ENCODE results near the gene CABLES1. TPM values are rescaled to one million over a fixed set of nuclear protein-coding genes. Genes with fewer than 3 reads are reported as not detected.
A peak's percentile ranks its signal among the peaks of the same experiment; 100 is the strongest.

Gene CABLES1
- total RNA-seq, 1 experiment from 2014 or later: 11.8 TPM

- Histone ChIP-seq H3K9me3 (ENCODE audit: insufficient read depth, low read depth) (no peaks in the 10 kb centered on the region), H3K4me3 (no peak overlapping the region), H3F3A (ENCODE audit: insufficient read depth, low read depth) (no peaks in the 10 kb centered on the region), H4K20me1 (ENCODE audit: insufficient read depth) (no peaks in the 10 kb centered on the region), H3K4me2 (no peak overlapping the region), H3K27me3 (ENCODE audit: insufficient read depth, low read depth) (no peaks in the 10 kb centered on the region), H3K4me1 (replicated peaks; ENCODE audit: insufficient read depth) (peaks cover 13% of the 10 kb centered on the region), H3K36me3 (ENCODE audit: low read depth) (no peaks in the 10 kb centered on the region), H2AFZ (no peak overlapping the region), H3K79me2 (ENCODE audit: low read depth) (0 out of 2 replicates have a peak, but pooled peaks cover 12% of the 10 kb centered on the region), H3K27ac (no peak overlapping the region), H3K9me2 (ENCODE audit: insufficient read depth) (no peaks in the 10 kb centered on the region)
- CTCF ChIA-PET: no interaction called here
- no peak for TF ChIP-seq EZH2 (IDR thresholded peaks at IDR 0.05; ENCODE audit: low read depth)
- TF ChIP-seq, protein P1, sequence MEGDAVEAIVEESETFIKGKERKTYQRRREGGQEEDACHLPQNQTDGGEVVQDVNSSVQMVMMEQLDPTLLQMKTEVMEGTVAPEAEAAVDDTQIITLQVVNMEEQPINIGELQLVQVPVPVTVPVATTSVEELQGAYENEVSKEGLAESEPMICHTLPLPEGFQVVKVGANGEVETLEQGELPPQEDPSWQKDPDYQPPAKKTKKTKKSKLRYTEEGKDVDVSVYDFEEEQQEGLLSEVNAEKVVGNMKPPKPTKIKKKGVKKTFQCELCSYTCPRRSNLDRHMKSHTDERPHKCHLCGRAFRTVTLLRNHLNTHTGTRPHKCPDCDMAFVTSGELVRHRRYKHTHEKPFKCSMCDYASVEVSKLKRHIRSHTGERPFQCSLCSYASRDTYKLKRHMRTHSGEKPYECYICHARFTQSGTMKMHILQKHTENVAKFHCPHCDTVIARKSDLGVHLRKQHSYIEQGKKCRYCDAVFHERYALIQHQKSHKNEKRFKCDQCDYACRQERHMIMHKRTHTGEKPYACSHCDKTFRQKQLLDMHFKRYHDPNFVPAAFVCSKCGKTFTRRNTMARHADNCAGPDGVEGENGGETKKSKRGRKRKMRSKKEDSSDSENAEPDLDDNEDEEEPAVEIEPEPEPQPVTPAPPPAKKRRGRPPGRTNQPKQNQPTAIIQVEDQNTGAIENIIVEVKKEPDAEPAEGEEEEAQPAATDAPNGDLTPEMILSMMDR (conservative IDR thresholded peaks at IDR 0.05): no peak
- BruUV-seq (replicated peaks): no TSS peak
- no peak for DNase-seq
- intact Hi-C loops (cut with micrococcal nuclease; ENCODE audit: unreplicated experiment): no loop called here
- POLR2A ChIA-PET (ENCODE audit: unreplicated experiment): no interaction called here
Observed at GRCh38 chr18:23154030-23154429, 18.7 kb downstream of the CABLES1 start.

DNA sequence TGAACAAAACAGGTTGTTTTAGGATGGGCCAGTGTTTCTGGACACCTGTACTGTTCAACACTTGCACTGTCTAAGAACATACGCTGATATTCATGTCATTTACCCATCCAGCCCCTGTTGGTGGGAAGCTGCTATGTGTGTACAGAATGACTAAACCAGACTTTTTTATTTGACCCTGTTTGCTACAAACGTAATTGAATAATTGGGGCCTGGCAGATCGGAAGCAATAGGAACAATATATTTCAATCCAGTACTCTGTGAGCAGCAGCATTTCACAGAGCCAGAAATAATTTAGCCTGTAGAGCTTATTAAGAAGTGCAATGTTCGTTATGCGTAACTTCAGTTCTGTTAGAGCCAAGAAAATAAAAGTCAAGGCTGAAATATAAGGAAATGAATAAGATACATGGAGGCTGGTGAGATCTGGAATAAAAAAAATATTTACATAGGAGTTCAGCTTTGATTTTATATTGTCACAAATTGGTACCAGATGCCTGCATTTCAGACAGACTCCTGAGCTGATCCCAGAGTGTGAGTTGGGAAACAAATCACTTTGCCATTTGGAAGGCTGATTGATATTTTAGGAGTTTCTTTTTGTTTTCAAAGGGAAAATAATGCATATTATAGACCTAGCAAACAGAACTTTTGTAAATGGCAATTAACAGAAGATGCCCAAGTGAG lies 19.7 kb downstream of the CABLES1 start:
- Histone ChIP-seq H3K4me1 (replicated peaks; ENCODE audit: insufficient read depth) (peaks cover 13% of the 10 kb centered on the region), H3K9me3 (ENCODE audit: insufficient read depth, low read depth) (no peaks in the 10 kb centered on the region), H3K36me3 (ENCODE audit: low read depth) (no peaks in the 10 kb centered on the region), H3K27me3 (ENCODE audit: insufficient read depth, low read depth) (no peaks in the 10 kb centered on the region), H3K79me2 (ENCODE audit: low read depth) (0 out of 2 replicates have a peak, but pooled peaks cover 12% of the 10 kb centered on the region), H3K9me2 (ENCODE audit: insufficient read depth) (no peaks in the 10 kb centered on the region), H2AFZ (no peak overlapping the region), H3K27ac (0 out of 2 replicates have a peak overlapping the region, but pooled peaks have one; percentile 9), H3K4me3 (no peak overlapping the region), H3F3A (ENCODE audit: insufficient read depth, low read depth) (no peaks in the 10 kb centered on the region), H4K20me1 (ENCODE audit: insufficient read depth) (no peaks in the 10 kb centered on the region), H3K4me2 (peak overlapping the region; percentile 49)
- POLR2A ChIA-PET (ENCODE audit: unreplicated experiment): no interaction called here
- TF ChIP-seq, protein P1 (conservative IDR thresholded peaks at IDR 0.05): no peak
- TF ChIP-seq EZH2 (IDR thresholded peaks at IDR 0.05; ENCODE audit: low read depth): no peak
- no peak for DNase-seq
- CTCF ChIA-PET: no interaction called here
- intact Hi-C loops (cut with micrococcal nuclease; ENCODE audit: unreplicated experiment): no loop called here
- no TSS peak for BruUV-seq (replicated peaks)

DNA sequence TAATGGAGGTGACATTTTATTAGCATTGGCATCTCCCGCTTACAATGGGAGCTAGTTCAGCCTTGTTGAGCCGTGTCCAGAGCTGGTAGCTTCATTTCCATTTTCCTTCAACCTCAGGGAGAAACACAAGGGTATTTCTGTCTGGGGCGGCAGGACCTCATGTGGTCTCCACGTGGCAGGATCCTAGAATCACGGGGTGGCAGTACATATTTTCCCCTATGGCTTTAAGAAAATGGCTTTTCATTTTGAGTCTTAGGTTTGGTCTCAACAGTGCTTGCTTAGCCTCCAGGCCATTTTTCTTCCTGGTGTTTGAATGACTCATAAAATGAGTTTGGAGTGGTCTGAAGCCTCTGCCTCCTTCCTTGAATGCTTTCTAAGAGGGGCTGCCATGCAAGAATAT lies 20.3 kb downstream of the CABLES1 start:
- no peaks in the 10 kb centered on the region for H3K36me3 ChIP-seq (ENCODE audit: low read depth)
- H3F3A ChIP-seq (ENCODE audit: insufficient read depth, low read depth): no peaks in the 10 kb centered on the region
- 0 out of 2 replicates have a peak overlapping the region, but pooled peaks have one; percentile 9 for H3K27ac ChIP-seq
- POLR2A ChIA-PET (ENCODE audit: unreplicated experiment): no interaction called here
- BruUV-seq (replicated peaks): no TSS peak
- no peak for TF ChIP-seq EZH2 (IDR thresholded peaks at IDR 0.05; ENCODE audit: low read depth)
- TF ChIP-seq, protein P1 (conservative IDR thresholded peaks at IDR 0.05): no peak
- no peak overlapping the region for H2AFZ ChIP-seq
- intact Hi-C loops (cut with micrococcal nuclease; ENCODE audit: unreplicated experiment): no loop called here
- no peaks in the 10 kb centered on the region for H3K9me2 ChIP-seq (ENCODE audit: insufficient read depth)
- peaks cover 13% of the 10 kb centered on the region for H3K4me1 ChIP-seq (replicated peaks; ENCODE audit: insufficient read depth)
- CTCF ChIA-PET: no interaction called here
- no peaks in the 10 kb centered on the region for H3K9me3 ChIP-seq (ENCODE audit: insufficient read depth, low read depth)
- peak overlapping the region; percentile 49 for H3K4me2 ChIP-seq
- H3K27me3 ChIP-seq (ENCODE audit: insufficient read depth, low read depth): no peaks in the 10 kb centered on the region
- no peak overlapping the region for H3K4me3 ChIP-seq
- 0 out of 2 replicates have a peak, but pooled peaks cover 12% of the 10 kb centered on the region for H3K79me2 ChIP-seq (ENCODE audit: low read depth)
- H4K20me1 ChIP-seq (ENCODE audit: insufficient read depth): no peaks in the 10 kb centered on the region
- DNase-seq: peak in 1 of 2 experiments; percentile 34
